WTC11 (cell line): ENCODE results near the gene CHTF18. TPM values are rescaled to one million over a fixed set of nuclear protein-coding genes. Genes with fewer than 3 reads are reported as not detected.

Source experiments
- ATAC-seq: fragments of 200-7000 bp; cut with Tn5 transposase; 2 replicates; pipeline ENCODE4 v1.10.0; 2021; ENCODE audit warnings: mild to moderate bottlenecking, moderate library complexity
- CTCF ChIA-PET: fragments of 300-600 bp; sonication (Branson Sonifier 250); formaldehyde crosslinking; loops from one replicate; lab custom pipeline; 2021; ENCODE audit warnings: antibody characterized with exemption; lab: Charles Lee
- POLR2A ChIA-PET: fragments of 350-600 bp; sonication (Branson Sonifier 250); formaldehyde crosslinking; loops from one replicate; lab custom pipeline; 2021; ENCODE audit warnings: antibody characterized with exemption; lab: Charles Lee
- DNase-seq: peaks from one replicate; pipeline ENCODE4 v3.0.0; 2021; ENCODE audit warnings: low spot score
- H3K27ac Mint-ChIP-seq: 2 replicates; pipeline ENCODE4 v1.8.0; 2021; ENCODE audit warnings: mixed read lengths
- H3K27me3 Mint-ChIP-seq: 2 replicates; pipeline ENCODE4 v1.8.0; 2021; ENCODE audit warnings: low read depth, mild to moderate bottlenecking, moderate library complexity, mixed read lengths
- H3K36me3 Mint-ChIP-seq: 2 replicates; pipeline ENCODE4 v1.8.0; 2021; ENCODE audit warnings: mixed read lengths
- H3K4me1 Mint-ChIP-seq: 2 replicates; pipeline ENCODE4 v1.8.0; 2022; ENCODE audit warnings: mixed read lengths
- H3K4me3 Mint-ChIP-seq: 2 replicates; pipeline ENCODE4 v1.8.0; 2021; ENCODE audit warnings: mild to moderate bottlenecking, moderate library complexity, mixed read lengths
- H3K9me3 Mint-ChIP-seq: 2 replicates; pipeline ENCODE4 v1.8.0; 2021; ENCODE audit warnings: mixed read lengths
- E2F5 ChIP-seq: sonication (generic); formaldehyde crosslinking; IDR thresholded peaks from 2 replicates; pipeline ENCODE4 v1.8.1; 2022; ENCODE audit warnings: mild to moderate bottlenecking, moderate library complexity, missing genetic modification reagents
- EMX1 ChIP-seq: fragments of 250-450 bp; sonication (Bioruptor Pico); IDR thresholded peaks from 2 replicates; pipeline ENCODE4 v1.8.0; 2021; ENCODE audit warnings: mild to moderate bottlenecking
- FOXP1 ChIP-seq: sonication (generic); formaldehyde crosslinking; IDR thresholded peaks from 2 replicates; pipeline ENCODE4 v1.8.0; 2022; ENCODE audit warnings: missing genetic modification reagents, mild to moderate bottlenecking, moderate library complexity, borderline replicate concordance
- FOXP4 ChIP-seq: sonication (generic); formaldehyde crosslinking; IDR thresholded peaks from 2 replicates; pipeline ENCODE4 v1.8.0; 2022; ENCODE audit warnings: mild to moderate bottlenecking, missing genetic modification reagents
- IRF2 ChIP-seq: sonication (generic); formaldehyde crosslinking; IDR thresholded peaks from 2 replicates; pipeline ENCODE4 v1.8.0; 2022; ENCODE audit warnings: low read depth, missing genetic modification reagents, borderline replicate concordance
- TEAD1 ChIP-seq: sonication (generic); formaldehyde crosslinking; IDR thresholded peaks from 2 replicates; pipeline ENCODE4 v1.8.0; 2022; ENCODE audit warnings: mild to moderate bottlenecking, missing genetic modification reagents
- ZNF121 ChIP-seq: sonication (generic); formaldehyde crosslinking; IDR thresholded peaks from 2 replicates; pipeline ENCODE4 v1.8.0; 2023; ENCODE audit warnings: missing genetic modification reagents
- ZNF396 ChIP-seq: fragments of 250-450 bp; sonication (Bioruptor Pico); IDR thresholded peaks from 2 replicates; pipeline ENCODE4 v1.8.0; 2021; ENCODE audit warnings: mild to moderate bottlenecking, moderate library complexity, borderline replicate concordance
- ZNF532 ChIP-seq: fragments of 250-450 bp; sonication (Bioruptor Pico); IDR thresholded peaks from 2 replicates; pipeline ENCODE4 v1.9.0; 2021; ENCODE audit warnings: mild to moderate bottlenecking, borderline replicate concordance
- total RNA-seq: library from RNA; stranded (reverse); gene quantifications from 3 replicates; pipeline ENCODE4 v1.2.3, GENCODE V29; 2021
- TF ChIP-seq, protein P1 (sequence below): sonication (generic); formaldehyde crosslinking; IDR thresholded peaks from 2 replicates; pipeline ENCODE4 v1.8.1; 2022; ENCODE audit warnings: low read depth, mild to moderate bottlenecking, moderate library complexity, missing genetic modification reagents, borderline replicate concordance
- TF ChIP-seq, protein P2 (sequence below): sonication (generic); formaldehyde crosslinking; IDR thresholded peaks from 2 replicates; pipeline ENCODE4 v1.8.1; 2022; ENCODE audit warnings: mild to moderate bottlenecking, missing genetic modification reagents, moderate library complexity, borderline replicate concordance
- TF ChIP-seq, protein P3 (sequence below): fragments of 200-600 bp; IDR thresholded peaks from 2 replicates; pipeline ENCODE4 v1.8.0; 2022; ENCODE audit warnings: antibody characterized with exemption

CHTF18 gene
- total RNA-seq, 1 experiment from 2014 or later, result 183 TPM

GRCh38 chr16:761625-762513, 26.6 kb upstream of the CHTF18 start:
- ATAC-seq (peak; percentile 29; the same call in 1 of the 2 replicates), DNase-seq (no peak)
- Mint-ChIP-seq H3K27me3 (no peaks in the 10 kb centered on the region), H3K9me3 (no peaks in the 10 kb centered on the region), H3K4me3 (no peak overlapping the region), H3K36me3 (no peaks in the 10 kb centered on the region), H3K27ac (no peak overlapping the region)
- ChIA-PET CTCF (interaction anchor here (0.6 to 2.2 kb wide), 9 partner anchors 11 to 296 kb away, joined by 3 to 11 read pairs (median 3); partner anchors contain the start of genes CHTF18, CIAO3 and RPUSD1), POLR2A (no interaction called here)
- no peak for TF ChIP-seq ZNF532 (CRISPR knock-in tag)
- 0 out of 2 replicates have a peak, but pooled peaks have one; percentile 47 for TF ChIP-seq FOXP1 (CRISPR knock-in tag)
- TF ChIP-seq, all 79 proteins: peak for 1
- no peaks in the 10 kb centered on the region for H3K4me1 Mint-ChIP-seq

- Mint-ChIP-seq H3K27ac (no peak overlapping the region), H3K4me3 (no peak overlapping the region), H3K27me3 (no peaks in the 10 kb centered on the region), H3K4me1 (no peaks in the 10 kb centered on the region), H3K9me3 (no peaks in the 10 kb centered on the region), H3K36me3 (no peaks in the 10 kb centered on the region)
- ATAC-seq (no peak), DNase-seq (no peak)
- CTCF ChIA-PET, result interaction anchor here (1.0 to 2.2 kb wide), 5 partner anchors 12 to 295 kb away, joined by 3 to 11 read pairs (median 4); partner anchors contain the start of gene CIAO3
- POLR2A ChIA-PET, result no interaction called here
- no peak for TF ChIP-seq IRF2 (CRISPR knock-in tag)
- no peak for TF ChIP-seq TEAD1 (CRISPR knock-in tag)
- TF ChIP-seq, protein P1, sequence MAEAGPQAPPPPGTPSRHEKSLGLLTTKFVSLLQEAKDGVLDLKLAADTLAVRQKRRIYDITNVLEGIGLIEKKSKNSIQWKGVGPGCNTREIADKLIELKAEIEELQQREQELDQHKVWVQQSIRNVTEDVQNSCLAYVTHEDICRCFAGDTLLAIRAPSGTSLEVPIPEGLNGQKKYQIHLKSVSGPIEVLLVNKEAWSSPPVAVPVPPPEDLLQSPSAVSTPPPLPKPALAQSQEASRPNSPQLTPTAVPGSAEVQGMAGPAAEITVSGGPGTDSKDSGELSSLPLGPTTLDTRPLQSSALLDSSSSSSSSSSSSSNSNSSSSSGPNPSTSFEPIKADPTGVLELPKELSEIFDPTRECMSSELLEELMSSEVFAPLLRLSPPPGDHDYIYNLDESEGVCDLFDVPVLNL (CRISPR knock-in tag), result no peak
- no peak for TF ChIP-seq ZNF396
- no peak for TF ChIP-seq ZNF532 (CRISPR knock-in tag)
- no peak for TF ChIP-seq ZNF121 (CRISPR knock-in tag)
- no peak for TF ChIP-seq FOXP4 (CRISPR knock-in tag)
- TF ChIP-seq, protein P2, sequence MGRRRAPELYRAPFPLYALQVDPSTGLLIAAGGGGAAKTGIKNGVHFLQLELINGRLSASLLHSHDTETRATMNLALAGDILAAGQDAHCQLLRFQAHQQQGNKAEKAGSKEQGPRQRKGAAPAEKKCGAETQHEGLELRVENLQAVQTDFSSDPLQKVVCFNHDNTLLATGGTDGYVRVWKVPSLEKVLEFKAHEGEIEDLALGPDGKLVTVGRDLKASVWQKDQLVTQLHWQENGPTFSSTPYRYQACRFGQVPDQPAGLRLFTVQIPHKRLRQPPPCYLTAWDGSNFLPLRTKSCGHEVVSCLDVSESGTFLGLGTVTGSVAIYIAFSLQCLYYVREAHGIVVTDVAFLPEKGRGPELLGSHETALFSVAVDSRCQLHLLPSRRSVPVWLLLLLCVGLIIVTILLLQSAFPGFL, result no peak
- no peak for TF ChIP-seq EMX1 (CRISPR knock-in tag)
- TF ChIP-seq E2F5, result no peak
- TF ChIP-seq, protein P3, sequence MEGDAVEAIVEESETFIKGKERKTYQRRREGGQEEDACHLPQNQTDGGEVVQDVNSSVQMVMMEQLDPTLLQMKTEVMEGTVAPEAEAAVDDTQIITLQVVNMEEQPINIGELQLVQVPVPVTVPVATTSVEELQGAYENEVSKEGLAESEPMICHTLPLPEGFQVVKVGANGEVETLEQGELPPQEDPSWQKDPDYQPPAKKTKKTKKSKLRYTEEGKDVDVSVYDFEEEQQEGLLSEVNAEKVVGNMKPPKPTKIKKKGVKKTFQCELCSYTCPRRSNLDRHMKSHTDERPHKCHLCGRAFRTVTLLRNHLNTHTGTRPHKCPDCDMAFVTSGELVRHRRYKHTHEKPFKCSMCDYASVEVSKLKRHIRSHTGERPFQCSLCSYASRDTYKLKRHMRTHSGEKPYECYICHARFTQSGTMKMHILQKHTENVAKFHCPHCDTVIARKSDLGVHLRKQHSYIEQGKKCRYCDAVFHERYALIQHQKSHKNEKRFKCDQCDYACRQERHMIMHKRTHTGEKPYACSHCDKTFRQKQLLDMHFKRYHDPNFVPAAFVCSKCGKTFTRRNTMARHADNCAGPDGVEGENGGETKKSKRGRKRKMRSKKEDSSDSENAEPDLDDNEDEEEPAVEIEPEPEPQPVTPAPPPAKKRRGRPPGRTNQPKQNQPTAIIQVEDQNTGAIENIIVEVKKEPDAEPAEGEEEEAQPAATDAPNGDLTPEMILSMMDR, result no peak
These were observed 25.7 kb upstream of the CHTF18 start for GRCh38 chr16:762595-763268.
